BJ (cell line): ENCODE results near the gene PCDHGB2. TPM values are rescaled to one million over a fixed set of nuclear protein-coding genes. Genes with fewer than 3 reads are reported as not detected.
"Not testable (repeated sequence)": the region's sequence is repeated elsewhere in the genome, so short reads cannot be mapped to it uniquely, and the experiment has no call there.

ENCODE experiments used
- CTCF ChIA-PET: fragments of 350-600 bp; formaldehyde crosslinking; extraction: SDS; loops from one replicate; lab custom pipeline; 2021; ENCODE audit warnings: antibody characterized with exemption, inconsistent platforms; lab: Yijun Ruan, JAX
- POLR2A ChIA-PET: fragments of 300-600 bp; sonication (Branson Sonifier 250); formaldehyde crosslinking; extraction: SDS; loops from one replicate; lab custom pipeline; 2021; ENCODE audit warnings: antibody characterized with exemption; lab: Charles Lee
- DNase-seq: peaks from one replicate; pipeline ENCODE4 v3.0.0-alpha.2; 2011; ENCODE audit warnings: low read depth
- H3K27me3 ChIP-seq: 2 replicates; pipeline ENCODE4 v1.6.0; 2011; ENCODE audit warnings: low read length; ENCODE audit not compliant: control insufficient read depth, insufficient read depth
- H3K36me3 ChIP-seq: 2 replicates; pipeline ENCODE4 v1.5.1; 2011; ENCODE audit warnings: low read length; ENCODE audit not compliant: control insufficient read depth, insufficient read depth
- H3K4me3 ChIP-seq: 2 replicates; pipeline ENCODE4 v1.5.1; 2011; ENCODE audit warnings: low read depth, mild to moderate bottlenecking, control low read depth, low read length
- CTCF ChIP-seq: IDR thresholded peaks from 2 replicates; pipeline ENCODE4 v1.5.1; 2011; ENCODE audit warnings: low read depth, mild to moderate bottlenecking, control low read depth, inconsistent platforms, low read length, moderate library complexity; ENCODE audit not compliant: insufficient read depth
- polyA plus RNA-seq: library from polyadenylated mRNA; depleted of rRNA; stranded (reverse); fragments of >200 nt; gene quantifications from 2 replicates; pipeline ENCODE4 v1.2.3, GENCODE V29; 2011

PCDHGB2 gene
- polyA plus RNA-seq, 1 experiment: 3.7 TPM

- Histone ChIP-seq H3K4me3 (peak within 1 kb of the TSS; percentile 44), H3K36me3 (no peaks in the 10 kb centered on the region), H3K27me3 (peaks cover 5% of the 10 kb centered on the region; the same call in 1 of the 2 replicates)
- ChIA-PET CTCF (interaction anchor here (0.6 to 11.7 kb wide), 18 partner anchors 8 to 236 kb away, joined by 3 to 85 read pairs (median 7); partner anchors contain the start of genes PCDHB6, PCDHGA10, PCDHGA2 and PCDHGA3), POLR2A (interaction anchor here (0.6 to 0.7 kb wide), 2 partner anchors 10 to 227 kb away, joined by 3 to 14 read pairs; partner anchors contain the start of gene TAF7)
- TF ChIP-seq CTCF: peak; percentile 75
- DNase-seq: no peak
These were observed 29.3 kb upstream of the PCDHGB2 start, which contains the start of gene PCDHGA1 for GRCh38 chr5:141330299-141331080. Gene PCDHGA1, plus strand, starts transcription at chr5:141330514.

- POLR2A ChIA-PET, H3K27me3 ChIP-seq, H3K4me3 ChIP-seq, H3K36me3 ChIP-seq, DNase-seq: not testable (repeated sequence)
- CTCF ChIA-PET: interaction anchor here (0.6 to 2.2 kb wide), 4 partner anchors 11 to 231 kb away, joined by 3 to 12 read pairs (median 4); partner anchors contain the start of genes PCDHGA3 and PCDHGB6
These were observed 27.2 kb upstream of the PCDHGB2 start for GRCh38 chr5:141332571-141332970.

- ChIA-PET POLR2A (no interaction called here), CTCF (interaction anchor here (0.6 to 2.9 kb wide), 27 partner anchors 9 to 281 kb away, joined by 3 to 37 read pairs (median 4); partner anchors contain the start of genes PCDHGA1, PCDHGA10, PCDHGA4 and PCDHGA6)
- Histone ChIP-seq H3K4me3 (peak within 1 kb of the TSS; percentile 38), H3K36me3 (no peaks in the 10 kb centered on the region), H3K27me3 (no peaks in the 10 kb centered on the region)
- DNase-seq: no peak
- TF ChIP-seq CTCF: peak; percentile 66
These were observed 21.1 kb upstream of the PCDHGB2 start, which contains the start of gene PCDHGA2 for GRCh38 chr5:141338538-141339306. Gene PCDHGA2, plus strand, starts transcription at chr5:141338760.

- CTCF ChIA-PET: interaction anchor here (1.3 to 2.1 kb wide), 2 partner anchors 10 to 21 kb away, joined by 3 to 4 read pairs; partner anchors contain the start of gene TAF7
- H3K36me3 ChIP-seq, H3K27me3 ChIP-seq, POLR2A ChIA-PET, H3K4me3 ChIP-seq, DNase-seq: not testable (repeated sequence)
These were observed 18.9 kb upstream of the PCDHGB2 start for GRCh38 chr5:141340781-141341354.

GRCh38 chr5:141342773-141343172 lies 17.0 kb upstream of the PCDHGB2 start:
- Histone ChIP-seq H3K36me3 (no peaks in the 10 kb centered on the region), H3K27me3 (no peaks in the 10 kb centered on the region), H3K4me3 (no peak overlapping the region)
- TF ChIP-seq CTCF: no peak
- no peak for DNase-seq
- POLR2A ChIA-PET: no interaction called here
- CTCF ChIA-PET: interaction anchor here (0.5 to 3.4 kb wide), 10 partner anchors 10 to 220 kb away, joined by 3 to 17 read pairs (median 6); partner anchors contain the start of genes PCDHGA1, PCDHGA4, PCDHGB2 and TAF7
